Tibial nerve (tissue), 4 donors: ENCODE data around the gene GPI. TPM values are rescaled to one million over a fixed set of nuclear protein-coding genes. Genes with fewer than 3 reads are reported as not detected.

Source experiments
- DNase-seq, 2 donors: peaks; one replicate each; pipeline ENCODE4 v3.0.0-alpha.2; 2019; ENCODE audit warnings: low spot score in 2 of 2
- H3K27ac ChIP-seq, 4 donors: fragments of 200-600 bp; sonication (generic) in 3 of 4; one replicate each; pipeline ENCODE4 v1.5.1; 2017 to 2019; ENCODE audit warnings: mild to moderate bottlenecking in 1 of 4
- H3K27me3 ChIP-seq, 2 donors: fragments of 200-600 bp; sonication (generic) in 1 of 2; one replicate each; pipeline versions ENCODE4 v1.5.1 to v1.6.0; 2017 to 2019
- H3K36me3 ChIP-seq, 3 donors: fragments of 200-600 bp; sonication (generic); one replicate each; pipeline ENCODE4 v1.5.1; 2018 to 2019
- H3K4me1 ChIP-seq, 4 donors: fragments of 200-600 bp; sonication (generic) in 3 of 4; one replicate each; pipeline ENCODE4 v1.5.1; 2017 to 2019
- H3K4me3 ChIP-seq, 4 donors: fragments of 200-600 bp; sonication (generic) in 3 of 4; one replicate each; pipeline ENCODE4 v1.5.1; 2017 to 2019; ENCODE audit warnings: mild to moderate bottlenecking in 1 of 4, moderate library complexity in 1 of 4
- H3K9me3 ChIP-seq, 4 donors: fragments of 200-600 bp; sonication (generic) in 3 of 4; one replicate each; pipeline ENCODE4 v1.5.1; 2017 to 2019
- CTCF ChIP-seq, 5 experiments: fragments of 200-600 bp in 3 of 5; fragments of 450-650 bp in 2 of 5; sonication (generic) in 3 of 5; IDR thresholded peaks; one replicate each; pipeline ENCODE4 v1.5.1; 2016 to 2019; ENCODE audit warnings: antibody characterized with exemption in 5 of 5, mild to moderate bottlenecking in 3 of 5, moderate library complexity in 2 of 5
- EP300 ChIP-seq, 2 donors: sonication (generic); formaldehyde crosslinking; IDR thresholded peaks; one replicate each; pipeline ENCODE4 v1.6.1; 2017; ENCODE audit warnings: antibody characterized with exemption in 2 of 2, mild to moderate bottlenecking in 1 of 2
- POLR2A ChIP-seq, 2 donors: fragments of 450-650 bp; IDR thresholded peaks; one replicate each; pipeline ENCODE4 v1.6.1; 2017; ENCODE audit warnings: antibody characterized with exemption in 2 of 2, mild to moderate bottlenecking in 2 of 2, moderate library complexity in 2 of 2
- WGBS, 2 donors: methylation state at CpG; one replicate each; pipeline ENCODE4 v1.1.5; 2018; 5-methylcytosine and 5-hydroxymethylcytosine counted together
- total RNA-seq, 4 donors: library from RNA; depleted of rRNA; stranded (reverse); fragments of >200 nt; gene quantifications; one replicate each; pipeline ENCODE4 v1.1.0, GENCODE V29; 2016

Gene GPI
- total RNA-seq, 4 donors from 2014 or later: 156 to 233 (median 177) TPM

DNA sequence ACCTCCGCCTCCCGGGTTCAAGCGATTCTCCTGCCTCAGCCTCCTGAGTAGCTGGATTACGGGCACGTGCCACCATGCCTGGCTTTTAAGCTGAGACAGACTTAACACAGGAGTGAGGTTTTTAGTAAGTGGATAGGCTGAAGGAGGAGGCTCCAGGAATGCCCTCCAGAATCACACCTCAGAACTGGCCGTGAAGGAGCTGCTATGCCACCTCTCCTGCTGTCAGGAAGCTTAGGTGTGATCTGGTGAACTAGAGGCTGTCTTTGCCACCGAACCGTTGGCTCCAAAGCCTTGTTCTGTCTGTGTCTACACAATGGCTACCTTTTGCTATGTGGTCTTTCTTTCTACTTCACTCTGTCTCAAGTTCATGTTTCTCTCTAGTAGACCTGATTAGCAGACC, 43.4 kb downstream of the GPI start:
- Histone ChIP-seq H3K9me3 (no peaks in the 10 kb centered on the region), H3K36me3 (peaks cover 0 to 45% (median 0%) of the 10 kb centered on the region in 3 donors), H3K4me3 (no peak overlapping the region), H3K27ac (no peak overlapping the region), H3K27me3 (no peaks in the 10 kb centered on the region), H3K4me1 (peaks cover 0 to 11% (median 5%) of the 10 kb centered on the region in 4 donors)
- no peak for TF ChIP-seq CTCF (IDR thresholded peaks at IDR 0.05)
- TF ChIP-seq POLR2A (IDR thresholded peaks at IDR 0.05): no peak
- no peak for TF ChIP-seq EP300 (IDR thresholded peaks at IDR 0.05)
- no peak for DNase-seq
- WGBS, 2 donors: 90 to 91% methylated on average over 8 of the region's 8 CpGs

DNA sequence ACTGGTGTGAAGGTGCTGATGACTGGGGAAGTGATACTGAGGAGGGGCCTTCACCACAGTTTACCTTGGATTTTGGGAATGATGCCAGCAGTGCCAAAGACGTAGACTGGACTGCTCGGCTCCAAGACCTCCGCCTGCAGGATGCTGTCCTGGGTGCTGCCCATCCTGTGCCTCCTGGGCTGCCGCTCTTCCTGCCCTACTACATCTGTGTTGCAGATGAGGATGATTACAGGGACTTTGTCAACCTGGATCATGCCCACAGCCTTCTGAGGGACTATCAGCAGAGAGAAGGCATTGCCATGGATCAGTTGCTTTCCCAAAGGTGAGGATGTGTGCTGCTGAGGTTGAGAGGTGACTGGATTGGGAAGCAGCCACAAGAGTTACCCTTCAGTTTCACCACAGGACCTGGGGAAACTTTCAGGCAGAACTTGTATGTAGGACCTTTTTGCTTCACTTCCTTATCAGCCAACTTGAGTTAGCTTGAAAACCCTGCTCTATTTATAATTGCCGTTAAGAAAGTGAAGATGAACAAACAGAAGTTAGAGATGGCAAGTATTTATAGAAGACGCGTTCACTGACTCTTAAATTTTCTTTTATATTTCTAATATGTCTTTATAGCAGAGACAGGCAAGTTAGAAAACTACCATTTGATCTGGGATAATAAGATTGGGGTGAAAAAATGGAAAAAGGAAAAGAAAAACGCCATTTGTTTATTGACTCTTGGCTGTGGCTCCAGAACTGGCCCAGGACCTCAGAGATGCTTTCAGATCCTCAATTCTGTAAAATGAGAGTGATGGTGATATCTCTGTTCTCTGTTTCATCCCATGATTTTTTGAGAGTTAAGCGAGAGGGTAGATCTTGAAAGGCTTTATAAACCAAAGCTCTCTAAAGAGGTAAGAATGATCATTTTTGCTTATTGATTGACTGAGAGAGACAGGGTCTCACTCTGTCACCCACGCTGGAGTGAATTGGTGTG, 44.5 kb downstream of the GPI start:
- 80 to 88% methylated on average over 10 of the region's 10 CpGs for WGBS, 2 donors
- H3K4me1 ChIP-seq: peaks cover 0 to 10% (median 3%) of the 10 kb centered on the region in 4 donors
- peaks cover 0 to 56% (median 0%) of the 10 kb centered on the region in 3 donors for H3K36me3 ChIP-seq
- TF ChIP-seq EP300 (IDR thresholded peaks at IDR 0.05) (no peak), POLR2A (IDR thresholded peaks at IDR 0.05) (no peak), CTCF (IDR thresholded peaks at IDR 0.05) (no peak)
- no peak overlapping the region for H3K4me3 ChIP-seq
- no peaks in the 10 kb centered on the region for H3K27me3 ChIP-seq
- no peak for DNase-seq
- H3K9me3 ChIP-seq: no peaks in the 10 kb centered on the region
- H3K27ac ChIP-seq: no peak overlapping the region

DNA sequence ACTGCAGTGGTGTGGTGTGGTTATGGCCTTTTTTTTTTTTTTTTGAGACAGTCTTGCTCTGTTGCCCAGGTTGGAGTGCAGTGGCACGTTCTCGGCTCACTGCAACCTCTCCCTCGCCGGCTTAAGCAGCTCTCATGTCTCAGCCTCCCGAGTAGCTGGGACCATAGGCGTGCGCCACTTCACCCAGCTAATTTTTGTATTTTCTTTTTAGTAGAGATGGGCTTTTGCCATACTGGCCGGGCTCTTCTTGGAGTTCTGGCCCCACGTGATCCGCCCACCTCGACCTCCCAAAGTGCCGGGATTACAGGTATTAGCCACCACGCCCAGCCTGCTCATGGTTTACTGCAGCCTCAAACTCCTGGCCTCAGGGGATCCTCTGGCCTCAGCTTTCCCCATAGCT, 46.2 kb downstream of the GPI start:
- H3K4me3 ChIP-seq: no peak overlapping the region
- H3K9me3 ChIP-seq: no peaks in the 10 kb centered on the region
- H3K27me3 ChIP-seq: no peaks in the 10 kb centered on the region
- no peaks in the 10 kb centered on the region for H3K4me1 ChIP-seq
- WGBS, 2 donors: 96 to 98% methylated on average over 13 of the region's 13 CpGs
- H3K36me3 ChIP-seq: peaks cover 0 to 73% (median 0%) of the 10 kb centered on the region in 3 donors
- TF ChIP-seq POLR2A (IDR thresholded peaks at IDR 0.05) (no peak), EP300 (IDR thresholded peaks at IDR 0.05) (no peak), CTCF (IDR thresholded peaks at IDR 0.05) (no peak)
- DNase-seq: no peak
- H3K27ac ChIP-seq: no peak overlapping the region

DNA sequence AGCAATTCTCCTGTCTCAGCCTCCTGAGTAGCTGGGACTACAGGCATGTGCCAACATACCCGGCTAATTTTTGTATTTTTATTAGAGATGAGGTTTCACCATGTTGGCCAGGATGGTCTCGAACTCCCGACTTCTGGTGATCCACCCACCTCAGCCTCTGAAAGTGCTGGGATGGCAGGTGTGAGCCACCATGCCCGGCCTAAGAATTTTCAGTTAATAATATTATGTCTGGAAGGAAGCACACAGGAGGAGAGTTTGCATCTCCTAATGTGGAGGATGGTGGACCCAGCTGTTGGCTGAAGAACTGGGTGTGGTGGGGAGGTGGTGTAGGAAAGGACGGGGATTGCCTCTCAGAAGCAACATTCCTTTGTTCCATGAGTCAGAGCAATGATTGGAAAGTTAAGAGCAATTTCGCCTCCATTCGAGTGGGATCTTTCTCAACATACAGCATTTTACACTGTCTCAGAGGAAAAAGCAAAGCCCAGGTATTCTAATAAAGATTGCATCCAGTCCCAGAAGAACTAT, 51.1 kb downstream of the GPI start:
- Histone ChIP-seq H3K4me1 (no peaks in the 10 kb centered on the region), H3K36me3 (peaks cover 0 to 70% (median 0%) of the 10 kb centered on the region in 3 donors)

More for the DNA sequence above, 51.1 kb downstream of the GPI start:
- Histone ChIP-seq H3K27me3 (no peaks in the 10 kb centered on the region), H3K27ac (no peak overlapping the region), H3K4me3 (no peak overlapping the region), H3K9me3 (no peaks in the 10 kb centered on the region)
- TF ChIP-seq EP300 (IDR thresholded peaks at IDR 0.05) (no peak), POLR2A (IDR thresholded peaks at IDR 0.05) (no peak), CTCF (IDR thresholded peaks at IDR 0.05) (no peak)
- 94 to 96% methylated on average over 7 of the region's 7 CpGs for WGBS, 2 donors
- DNase-seq: no peak
